ENCODE measurements around the gene MUC2.

MUC2 gene

GRCh38 chr11:1036931-1037330 lies 37.7 kb upstream of the MUC2 start:
- DNase-seq (ENCODE audit: low spot score): no peak

DNA sequence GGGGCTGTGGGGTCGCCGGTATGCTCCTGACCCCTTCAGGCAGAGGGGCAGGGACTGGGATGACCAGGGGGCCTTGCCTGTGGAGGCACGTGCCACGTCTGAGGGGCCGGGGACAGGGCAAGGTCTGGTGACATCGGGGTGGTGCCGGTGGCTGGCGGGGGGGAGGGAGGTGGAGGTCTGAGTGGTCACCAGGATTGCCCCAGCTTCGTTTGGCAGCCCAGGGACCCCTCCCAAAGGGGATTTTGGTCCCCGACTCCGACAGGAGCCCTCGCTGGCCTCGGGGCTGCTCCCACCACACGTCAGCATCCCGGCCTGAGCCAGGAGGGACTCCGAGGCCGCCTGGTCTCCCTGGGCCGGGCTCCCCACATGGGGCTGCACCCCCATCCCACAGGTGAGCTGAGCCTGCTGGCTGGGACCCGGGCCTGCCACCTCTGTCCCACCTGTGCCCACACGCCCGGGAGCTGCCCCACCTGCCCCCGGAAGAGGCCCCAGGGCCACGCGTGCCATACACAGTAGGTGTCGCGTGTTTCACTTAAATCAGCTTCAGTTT lies 37.1 kb upstream of the MUC2 start:
- no peak for DNase-seq (ENCODE audit: low spot score)

- no peak for DNase-seq (ENCODE audit: low spot score)
Measured at GRCh38 chr11:1038361-1038760, 36.3 kb upstream of the MUC2 start.

- DNase-seq (ENCODE audit: low spot score): no peak
Measured at GRCh38 chr11:1038921-1039320, 35.8 kb upstream of the MUC2 start.

DNA sequence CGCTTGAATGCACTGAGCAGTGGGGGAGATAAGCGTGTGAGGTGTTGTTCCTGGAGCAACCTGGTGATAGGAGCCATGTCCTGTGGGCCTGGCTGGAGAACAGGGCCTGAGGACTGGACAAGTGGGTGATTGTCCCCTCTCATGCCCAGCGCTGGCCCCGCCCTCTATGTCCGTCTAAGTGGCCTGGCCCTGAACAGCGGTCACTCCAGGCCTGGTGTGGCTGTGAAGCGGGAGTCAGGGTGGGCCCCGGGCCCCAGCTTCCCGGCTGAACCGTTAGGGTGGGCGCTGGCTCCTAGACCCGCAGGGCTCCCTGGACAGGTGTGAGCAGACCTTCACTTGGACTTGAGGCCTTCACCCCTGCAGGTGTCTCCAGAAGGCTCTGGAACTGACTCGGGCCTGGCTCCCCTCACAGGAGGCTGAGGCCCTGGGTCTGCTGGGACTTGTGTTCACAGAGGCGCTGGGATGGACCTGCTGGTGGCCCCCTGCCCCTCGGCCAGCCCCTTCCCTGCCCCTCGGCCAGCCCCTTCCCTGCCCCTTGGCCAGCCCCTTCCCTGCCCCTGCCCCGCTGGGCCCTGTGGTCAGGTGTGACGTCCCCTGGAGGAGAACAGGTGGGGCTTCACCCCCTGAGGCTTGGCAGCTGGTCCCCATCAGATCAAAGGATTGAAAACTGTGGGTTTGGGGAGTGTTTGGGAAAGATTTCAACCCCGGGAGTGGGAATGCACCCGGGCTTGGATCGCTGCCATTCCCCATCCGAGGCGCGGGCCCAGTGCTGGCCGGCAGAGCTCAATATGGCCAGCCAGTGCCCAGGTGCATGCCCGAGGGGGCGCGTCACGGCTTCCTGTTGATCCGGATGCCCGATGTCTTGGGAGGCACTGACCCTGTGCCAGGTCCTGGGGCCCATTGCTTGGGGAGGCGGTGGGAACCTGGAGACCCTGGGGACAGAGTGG lies 34.9 kb upstream of the MUC2 start:
- DNase-seq (ENCODE audit: low spot score): no peak

GRCh38 chr11:1040428-1041148 lies 34.1 kb upstream of the MUC2 start:
- DNase-seq (ENCODE audit: low spot score): no peak

DNA sequence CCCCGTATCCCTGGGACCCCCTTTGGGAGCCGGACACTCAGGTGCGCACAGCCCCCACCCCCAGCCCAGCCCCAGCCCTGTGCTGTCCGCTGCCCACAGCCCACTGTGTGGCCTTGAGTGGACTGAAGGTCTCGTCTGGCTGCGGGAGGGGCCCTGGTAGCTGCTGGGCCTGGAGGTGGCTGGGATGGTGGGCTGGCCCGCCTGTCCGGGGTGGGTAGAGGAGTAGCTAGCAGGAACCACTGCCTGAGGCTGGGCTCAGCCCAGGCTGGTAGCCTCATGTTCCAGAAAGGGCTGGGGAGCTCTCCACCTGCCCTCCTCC lies 33.6 kb upstream of the MUC2 start:
- DNase-seq (ENCODE audit: low spot score): no peak

- no peak for DNase-seq (ENCODE audit: low spot score)
Measured at GRCh38 chr11:1041471-1041870, 33.2 kb upstream of the MUC2 start.

DNA sequence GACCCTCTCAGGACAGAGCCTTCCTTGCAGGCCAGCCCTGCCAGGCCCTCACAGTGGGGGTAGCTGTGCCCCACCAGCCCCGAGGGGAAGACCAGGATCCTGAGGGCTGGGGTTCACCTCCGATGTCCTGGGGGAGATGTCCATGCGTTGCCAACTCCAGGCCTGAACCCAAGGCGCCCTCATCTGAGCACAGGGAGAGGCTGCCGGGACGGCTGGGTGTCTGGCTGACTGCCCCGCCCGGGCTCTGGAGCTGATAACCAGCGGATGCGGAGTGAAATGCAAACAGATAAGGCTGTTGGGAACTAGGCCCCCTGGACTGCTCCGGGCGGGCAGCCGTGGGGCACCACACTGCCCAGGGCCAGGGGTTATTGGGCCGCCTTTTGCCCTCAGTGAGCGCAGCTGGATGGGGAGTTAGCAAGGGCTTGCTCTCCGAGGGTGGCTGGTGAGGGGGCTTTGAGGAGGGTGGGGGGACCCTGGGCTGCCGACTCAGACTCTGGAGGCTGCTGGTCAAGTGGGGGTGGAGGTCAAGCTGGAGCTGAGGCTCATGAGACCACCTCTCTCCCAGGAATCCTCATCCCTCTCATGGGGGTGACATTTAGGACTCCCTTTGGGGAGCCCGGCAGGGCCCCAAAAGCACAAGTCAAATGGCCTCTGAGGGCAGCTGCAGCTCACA lies 32.6 kb upstream of the MUC2 start:
- no peak for DNase-seq (ENCODE audit: low spot score)

GRCh38 chr11:1042626-1043562 lies 31.8 kb upstream of the MUC2 start:
- DNase-seq (ENCODE audit: low spot score): no peak

DNA sequence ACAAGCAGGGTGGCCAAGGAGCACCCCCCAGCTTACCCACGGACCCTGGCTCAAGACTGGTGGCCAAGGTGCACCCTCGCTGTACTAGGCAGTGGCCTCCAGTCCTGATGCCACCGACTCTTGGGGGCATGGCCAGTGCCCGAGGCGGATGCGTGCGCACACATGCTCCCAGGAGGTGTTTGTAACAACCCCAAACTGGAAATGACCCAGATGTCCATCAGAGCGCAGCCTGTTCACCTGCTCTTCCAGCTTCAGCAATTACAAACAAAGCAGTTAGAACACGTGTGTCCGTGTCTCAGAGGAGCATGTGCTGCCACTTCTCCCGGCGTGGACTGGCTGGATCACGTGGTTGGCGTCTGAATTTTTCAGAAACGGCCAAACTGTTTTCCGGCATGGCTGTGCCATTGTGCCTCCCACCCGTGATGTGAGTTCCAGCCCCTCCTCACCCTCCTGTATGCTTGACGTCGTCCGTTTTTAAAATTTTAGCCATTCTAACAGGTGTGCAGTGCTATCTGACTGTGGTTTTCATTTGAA lies 31.0 kb upstream of the MUC2 start:
- DNase-seq (ENCODE audit: low spot score): no peak

- DNase-seq (ENCODE audit: low spot score): no peak
Measured at GRCh38 chr11:1044160-1044559, 30.5 kb upstream of the MUC2 start.

DNA sequence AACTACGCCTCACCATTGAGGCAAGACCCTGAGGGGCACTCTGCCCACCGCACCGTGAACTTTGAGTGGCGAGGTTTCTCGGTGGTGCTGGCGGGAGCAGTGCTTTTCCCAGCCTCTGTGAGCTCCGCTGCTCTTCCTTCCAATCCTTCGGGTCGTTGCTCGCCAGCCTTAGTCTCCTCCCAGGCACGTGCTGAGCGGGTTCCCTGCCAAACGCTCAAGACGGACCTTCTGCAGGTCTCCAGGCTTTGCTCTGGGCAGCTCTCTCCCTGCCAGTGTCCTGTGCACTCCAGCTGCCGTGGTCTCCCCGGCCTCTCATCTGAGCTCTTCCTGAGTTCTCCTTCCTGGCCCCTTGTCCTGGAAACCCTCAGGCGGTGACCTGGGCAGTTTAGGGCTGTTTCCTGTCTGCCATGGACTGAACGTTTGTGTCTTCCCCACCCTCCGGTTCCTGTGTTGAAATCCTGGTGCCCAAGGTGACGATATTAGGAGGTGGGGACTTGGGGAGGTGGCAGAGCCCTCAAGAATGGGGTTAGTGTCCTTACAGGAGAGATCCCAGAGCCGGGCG lies 27.0 kb upstream of the MUC2 start:
- DNase-seq (ENCODE audit: low spot score): no peak

DNA sequence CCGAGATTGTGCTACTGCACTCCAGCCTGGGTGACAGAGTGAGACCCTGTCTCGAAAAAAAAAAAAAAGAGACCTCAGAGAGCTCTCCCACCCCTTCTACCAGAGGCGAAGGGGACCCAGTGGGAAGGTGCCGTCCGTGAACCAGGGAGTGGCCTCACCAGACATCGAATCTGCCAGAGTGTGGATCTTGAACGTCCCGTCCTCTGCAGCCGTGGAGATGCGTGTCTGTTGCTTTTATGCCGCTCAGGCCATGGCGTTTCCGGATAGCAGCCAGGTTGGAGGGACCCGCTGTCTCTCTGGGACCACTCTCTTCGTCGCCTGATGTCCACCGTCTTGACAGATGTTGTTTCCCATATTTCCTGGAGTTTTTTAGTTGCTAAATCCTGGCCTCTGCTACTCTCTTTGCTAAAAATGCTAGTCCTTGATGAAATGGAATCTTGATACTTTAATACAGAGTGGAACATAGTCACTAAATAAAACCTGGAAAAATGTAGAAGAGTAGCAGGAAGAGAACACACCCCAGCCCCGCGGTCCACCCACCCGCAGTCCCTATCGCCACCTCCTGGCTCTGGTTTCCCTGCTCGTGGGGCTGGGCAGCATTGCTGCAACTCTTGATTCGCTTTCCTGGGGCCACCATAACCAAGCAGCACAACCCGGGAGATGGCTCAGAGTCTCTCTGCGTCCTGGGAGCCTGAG lies 26.2 kb upstream of the MUC2 start:
- DNase-seq (ENCODE audit: low spot score): no peak

GRCh38 chr11:1049071-1049405 lies 25.6 kb upstream of the MUC2 start:
- no peak for DNase-seq (ENCODE audit: low spot score)

DNA sequence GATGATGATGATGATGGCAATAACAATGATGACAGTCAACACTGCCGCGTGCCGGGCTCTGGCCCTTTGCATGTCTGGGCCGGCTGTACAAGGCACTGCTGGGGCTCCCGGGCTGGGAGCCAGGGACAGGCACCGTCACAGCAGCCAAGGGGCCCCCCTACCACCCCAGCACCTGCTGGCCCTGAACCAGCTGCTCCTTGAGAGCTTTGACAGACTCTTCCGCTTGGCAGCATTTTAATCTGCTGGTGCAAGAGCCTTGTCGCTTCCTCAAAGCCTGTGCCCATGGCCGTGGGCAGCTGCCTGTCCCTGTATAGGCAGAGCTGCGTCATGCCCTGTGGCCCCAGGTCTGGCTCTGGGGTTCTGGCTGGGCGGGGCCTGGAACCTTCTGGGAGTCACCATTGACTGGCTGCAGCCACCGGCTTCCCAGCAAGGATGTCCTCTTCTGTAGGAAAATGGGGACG lies 25.2 kb upstream of the MUC2 start:
- no peak for DNase-seq (ENCODE audit: low spot score)

DNA sequence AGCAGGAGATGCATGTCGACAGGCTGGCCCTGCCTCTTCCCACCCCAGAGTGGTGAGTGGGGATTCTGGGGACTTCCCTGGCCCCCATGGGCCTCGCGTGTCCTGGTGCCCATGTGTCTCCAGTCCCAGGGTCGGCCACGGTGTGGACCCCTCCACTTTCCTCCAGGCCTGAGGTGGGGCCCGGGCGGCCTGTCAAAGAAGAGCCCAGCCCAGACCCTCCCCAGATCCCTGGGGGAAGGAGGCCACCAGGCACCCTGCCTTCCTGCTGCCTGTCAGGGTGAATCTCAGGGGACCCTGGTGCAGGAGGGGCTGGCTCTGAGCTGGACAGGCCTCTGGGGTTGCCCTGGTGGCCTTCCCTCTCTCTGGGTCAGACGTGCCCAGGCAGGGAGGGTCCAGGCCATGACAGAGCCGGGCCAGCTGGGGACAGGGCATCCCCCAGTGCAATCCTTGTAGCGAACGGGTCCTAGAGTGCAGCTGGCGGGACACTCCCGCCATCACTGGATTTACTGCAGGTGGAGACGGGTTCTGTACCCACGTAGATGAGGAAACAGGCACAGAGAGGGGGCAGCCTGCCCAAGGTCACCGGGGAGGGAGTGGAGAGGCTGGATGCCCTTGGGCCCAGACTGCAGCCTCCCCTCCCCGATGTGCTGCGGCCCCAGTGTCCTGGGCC lies 24.6 kb upstream of the MUC2 start:
- no peak for DNase-seq (ENCODE audit: low spot score)

DNA sequence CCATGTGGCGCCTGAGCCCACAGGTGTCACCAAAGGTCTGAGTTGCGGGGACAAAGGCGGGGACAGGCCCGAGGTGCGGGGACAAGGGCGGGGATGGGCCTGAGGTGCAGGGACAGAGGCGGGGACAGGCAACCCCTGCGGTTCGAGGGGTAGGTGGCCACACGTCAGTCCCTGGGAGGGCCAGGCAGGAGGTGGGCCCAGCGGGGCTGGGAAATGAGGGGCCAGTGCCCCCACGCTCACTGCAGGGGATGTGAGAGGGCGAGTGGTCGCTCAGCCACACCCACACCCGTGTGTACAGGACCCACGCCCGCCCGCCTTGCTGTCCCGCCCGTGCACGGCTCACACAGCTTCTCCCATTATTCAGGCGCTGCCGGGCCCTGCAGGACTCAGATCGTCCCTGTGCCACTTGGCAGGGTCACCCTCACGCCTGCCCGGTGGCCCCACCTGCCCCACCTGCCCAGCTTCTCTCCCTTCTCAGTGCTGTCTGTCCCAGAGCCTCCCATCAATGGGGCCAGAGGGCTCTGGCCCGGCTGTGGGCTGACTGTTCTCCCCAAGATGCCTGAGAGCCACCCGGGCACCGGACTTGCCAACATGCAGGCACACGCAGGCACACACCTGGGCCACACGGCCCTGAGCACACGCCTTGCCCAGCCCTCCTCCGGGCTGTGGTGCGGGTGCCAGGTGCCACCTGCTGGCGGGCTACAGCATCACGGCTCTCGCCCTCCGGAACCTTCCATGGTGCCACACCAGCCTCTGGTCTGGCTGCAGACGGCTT lies 23.9 kb upstream of the MUC2 start:
- DNase-seq (ENCODE audit: low spot score): peak; percentile 17
